Activated CD4-positive, alpha-beta T cell treated with anti-CD3 and anti-CD28 coated beads for 4 hours (primary cell): Measurements from ENCODE around the gene FEV.

Source experiments
- DNase-seq, 2 donors: peaks; one replicate each; pipeline ENCODE4 v3.0.0-alpha.2; 2020

FEV gene

DNA sequence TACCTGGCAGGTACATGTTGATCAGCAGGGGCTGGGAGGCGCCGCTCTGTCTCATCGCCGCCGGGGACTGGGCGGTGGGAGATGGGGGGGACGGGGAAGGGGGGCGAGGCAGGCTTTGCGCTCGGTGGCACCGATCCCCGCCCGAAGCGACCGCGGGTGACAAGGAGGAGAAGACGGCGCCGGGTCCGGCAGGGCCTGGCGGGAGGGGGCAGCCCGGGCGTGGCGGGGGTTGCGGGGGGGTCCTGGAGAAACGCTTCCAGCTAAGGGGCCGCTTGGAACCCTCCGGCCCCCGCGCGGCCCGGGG, at the start of gene FEV:
FEV (minus strand) TSS at position 164 of the 304 bp plus-strand sequence; CDS start at position 55, 109 bp downstream.
- DNase-seq: no peak

DNA sequence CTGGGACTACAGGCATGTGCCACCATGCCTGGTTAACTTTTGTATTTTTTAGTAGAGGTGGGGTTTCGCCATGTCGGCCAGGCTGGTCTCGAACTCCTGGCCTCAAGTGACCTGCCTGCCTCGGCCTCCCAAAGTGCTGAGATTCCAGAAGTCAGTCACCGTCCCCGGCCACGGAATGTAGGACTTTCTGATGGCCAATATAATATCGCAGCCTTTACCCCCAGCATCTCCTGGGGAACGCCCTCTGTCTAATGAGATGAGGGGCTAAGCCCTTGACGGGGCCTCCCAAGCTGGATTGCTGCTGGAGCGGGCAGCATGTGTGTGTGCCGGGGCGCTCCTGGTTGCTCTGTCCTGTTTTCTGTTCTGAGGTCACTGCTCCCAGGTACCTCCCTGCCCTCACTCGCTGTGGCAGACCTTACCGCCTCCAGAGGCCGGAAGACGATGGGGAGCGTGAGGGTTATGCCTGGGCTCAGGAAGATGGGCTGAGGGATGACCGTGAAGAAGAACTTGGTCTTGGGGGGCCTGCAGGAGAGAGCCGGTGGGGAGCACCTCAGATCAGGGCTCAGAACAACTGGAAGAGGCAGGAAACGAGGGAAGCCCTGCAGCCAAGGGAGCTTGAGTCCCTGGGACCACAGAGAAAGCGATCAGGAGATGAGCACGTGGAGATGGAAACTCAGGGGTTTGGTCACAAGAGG, 47.2 kb upstream of the FEV start:
- no peak for DNase-seq

DNA sequence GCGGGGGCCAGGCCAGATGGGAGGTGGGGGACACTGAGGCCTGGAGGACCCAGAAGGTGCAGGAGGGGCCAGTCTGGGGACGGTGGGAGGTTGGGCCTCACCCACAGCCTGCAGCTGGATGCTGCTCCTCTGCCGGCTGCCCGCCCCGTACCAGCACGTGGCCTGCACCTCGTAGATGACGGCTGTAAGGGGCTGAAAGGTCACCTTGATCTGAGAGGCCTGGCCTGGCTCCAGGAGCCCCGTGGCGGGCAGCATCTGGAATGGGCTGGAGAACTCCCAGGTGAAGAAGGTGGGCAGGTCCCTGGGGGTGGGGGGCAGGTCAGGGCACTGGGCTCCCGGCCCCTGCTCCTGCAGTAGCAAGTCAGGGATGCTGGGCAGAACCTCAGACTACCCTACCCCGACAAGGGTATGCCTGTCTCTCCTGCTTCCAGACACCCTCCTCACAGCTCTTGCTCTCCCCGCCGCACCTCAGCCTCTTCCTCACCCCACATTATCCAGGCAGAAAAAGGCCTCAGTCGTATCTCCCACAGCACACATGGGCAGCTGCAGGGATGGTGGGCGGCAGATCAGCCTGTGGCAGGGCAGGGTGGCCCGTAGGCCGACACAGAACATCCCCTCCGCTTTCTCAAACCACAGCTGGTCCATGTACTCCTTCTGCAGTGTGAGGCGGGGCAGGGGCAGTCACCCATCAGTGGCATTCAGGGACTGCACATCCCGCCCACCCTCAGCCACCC, 46.2 kb upstream of the FEV start:
- DNase-seq: no peak

DNA sequence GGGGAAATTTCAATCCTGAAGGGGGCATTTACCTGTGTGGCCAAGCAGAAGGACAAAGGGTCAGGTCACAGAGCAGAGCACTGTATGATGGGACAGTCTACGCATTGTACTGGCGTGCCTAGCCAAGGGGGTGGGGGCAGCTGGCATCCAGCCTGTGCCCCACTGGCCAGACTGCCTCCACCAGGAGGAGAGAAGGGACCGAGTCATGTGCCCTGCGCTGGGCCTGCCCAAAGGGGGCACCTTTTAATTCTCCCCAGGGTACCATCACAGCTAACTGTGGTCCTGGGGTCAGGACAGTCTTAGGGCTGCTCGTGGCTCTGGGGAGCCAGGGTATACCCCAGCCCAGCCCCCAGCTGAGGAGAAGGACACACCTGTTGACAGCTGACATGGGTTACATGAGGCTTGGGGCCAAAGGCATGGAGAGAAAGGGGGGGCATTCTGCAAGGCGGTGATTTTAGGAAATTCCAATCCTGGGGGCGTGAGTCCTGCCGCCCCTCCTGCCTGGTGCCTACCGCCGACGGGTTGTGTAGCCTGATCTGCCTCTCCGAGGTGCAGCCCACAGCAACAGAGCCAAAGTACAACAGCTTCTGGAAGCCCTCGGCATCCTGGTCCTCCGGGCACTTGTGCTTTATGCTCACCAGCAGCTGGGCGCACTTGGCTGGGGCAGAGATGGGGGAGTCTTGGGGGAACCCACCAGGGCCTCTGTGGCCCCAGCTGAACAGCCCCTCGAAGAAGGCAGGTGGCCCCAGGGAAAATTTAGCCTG, 45.4 kb upstream of the FEV start:
- DNase-seq: no peak

DNA sequence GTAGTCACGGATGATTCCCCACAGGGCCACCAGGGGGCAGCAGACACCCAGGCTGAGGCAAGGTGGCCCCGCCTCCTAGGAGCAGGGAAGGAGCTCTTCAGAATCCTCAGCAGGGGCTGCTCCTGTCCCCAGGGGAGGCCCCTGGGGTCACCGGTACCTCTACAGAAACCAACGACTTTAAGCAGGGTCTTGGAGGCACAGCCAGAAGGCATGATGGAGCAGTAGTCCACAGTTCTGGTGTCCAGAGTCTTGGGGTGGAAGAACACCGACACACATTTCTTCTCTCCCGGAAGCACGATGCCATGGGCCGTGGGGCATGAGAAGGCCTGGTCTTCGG, 44.8 kb upstream of the FEV start:
- DNase-seq: peak; percentile 67 to 77

DNA sequence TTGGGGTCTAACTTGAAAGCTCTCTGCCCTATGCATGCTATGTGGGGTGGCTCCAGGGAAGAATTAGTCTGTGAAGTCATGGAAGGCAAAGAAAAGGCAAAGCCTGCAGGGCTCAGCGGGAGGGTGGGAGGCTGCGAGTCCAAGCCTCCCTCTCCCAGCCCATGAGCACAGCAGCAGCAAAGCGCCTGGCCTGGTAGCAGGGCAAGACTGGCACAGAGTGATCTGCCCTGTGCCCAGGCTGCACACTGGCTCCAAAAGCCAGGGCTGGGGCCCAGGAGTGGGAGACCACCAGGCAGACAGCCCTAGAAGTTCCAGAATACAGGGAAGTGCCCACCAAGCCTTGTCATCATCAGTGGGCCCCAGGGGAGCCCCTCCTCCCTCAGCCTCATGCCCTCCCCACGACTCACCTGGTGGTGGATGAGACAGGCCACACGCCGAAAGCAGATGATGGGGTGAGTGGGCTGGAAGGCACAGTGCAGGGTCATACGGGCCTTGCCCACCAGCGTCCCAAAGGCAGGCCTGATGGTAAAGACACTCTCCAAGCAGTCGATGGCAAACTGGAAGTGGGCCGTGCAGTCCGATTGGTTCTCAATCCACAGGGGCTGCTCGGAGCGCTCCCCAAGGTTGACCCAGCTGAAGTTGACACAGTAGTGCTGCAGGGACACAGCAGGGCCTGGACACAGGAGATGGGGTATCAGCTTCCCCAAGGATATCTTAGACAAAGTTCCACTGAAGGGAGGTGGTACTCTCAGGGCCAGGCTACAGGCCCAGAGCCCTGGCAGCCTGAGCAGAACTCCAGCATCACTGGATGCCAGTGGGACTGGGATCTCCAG, 44.2 kb upstream of the FEV start:
- no peak for DNase-seq

DNA sequence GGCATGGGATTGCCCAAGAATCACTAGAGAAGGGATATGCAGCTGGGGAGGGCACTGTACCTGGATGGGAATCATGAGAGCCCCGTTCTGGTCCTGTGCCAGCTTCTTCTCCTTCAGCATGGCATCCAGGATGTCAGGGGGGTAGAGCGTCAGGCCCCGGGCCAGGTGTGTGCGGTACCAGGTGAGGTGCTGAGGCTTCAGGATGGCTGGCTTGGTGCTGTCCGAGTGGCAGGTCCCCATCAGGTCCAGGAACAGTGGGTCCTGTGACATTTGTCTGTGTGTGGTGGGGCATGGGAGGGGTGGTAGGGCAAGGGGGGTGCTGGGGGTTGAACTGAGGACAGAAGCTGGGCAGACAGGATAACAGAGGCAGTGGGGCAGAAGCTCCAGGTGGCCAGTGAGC, 43.2 kb upstream of the FEV start:
- no peak for DNase-seq

DNA sequence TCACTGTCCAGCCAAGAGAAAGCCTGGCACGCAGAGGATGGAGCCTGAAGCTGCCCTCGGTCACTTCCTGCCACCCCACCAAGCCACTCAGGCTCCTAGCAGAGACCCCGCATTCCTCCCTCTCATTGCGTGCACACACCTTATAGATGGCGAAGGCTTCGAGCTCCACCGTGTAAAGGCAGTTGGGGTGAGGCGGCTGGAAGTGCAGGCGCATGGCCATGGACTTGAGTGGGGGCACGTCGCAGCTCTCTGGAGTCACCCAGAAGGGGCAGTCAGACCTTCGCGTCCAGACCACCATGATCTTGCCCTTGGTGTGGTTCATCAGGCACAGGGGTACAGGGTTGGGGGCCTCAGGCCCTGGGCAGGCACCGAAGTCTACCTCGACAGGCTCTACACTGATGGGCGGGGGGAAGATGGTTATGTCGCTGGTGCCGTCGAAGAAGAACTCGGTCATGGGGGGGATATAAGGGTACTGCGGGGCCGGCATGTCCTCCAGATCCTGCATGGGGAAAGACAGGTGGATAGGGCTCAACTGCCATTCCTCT, 42.6 kb upstream of the FEV start:
- DNase-seq: no peak

DNA sequence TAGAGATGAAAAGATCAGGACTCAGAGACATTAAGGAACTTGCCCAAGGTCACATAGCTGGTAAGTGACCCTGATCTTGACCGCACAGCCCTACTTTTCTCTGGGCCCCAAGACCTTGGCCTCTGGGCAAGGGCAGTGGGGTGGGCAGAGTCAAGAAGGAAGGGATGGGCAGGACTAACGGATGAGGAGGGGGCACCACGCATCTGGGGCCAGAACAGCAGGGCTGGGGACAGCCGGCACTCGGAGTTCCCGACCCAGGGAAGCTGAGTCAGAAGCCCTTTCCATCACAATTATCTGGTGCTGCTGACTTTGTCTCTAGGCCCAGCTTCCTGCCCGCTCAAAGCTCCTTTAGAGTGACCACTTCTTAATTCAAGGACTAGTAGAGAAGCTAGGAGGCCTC, 42.0 kb upstream of the FEV start:
- no peak for DNase-seq

DNA sequence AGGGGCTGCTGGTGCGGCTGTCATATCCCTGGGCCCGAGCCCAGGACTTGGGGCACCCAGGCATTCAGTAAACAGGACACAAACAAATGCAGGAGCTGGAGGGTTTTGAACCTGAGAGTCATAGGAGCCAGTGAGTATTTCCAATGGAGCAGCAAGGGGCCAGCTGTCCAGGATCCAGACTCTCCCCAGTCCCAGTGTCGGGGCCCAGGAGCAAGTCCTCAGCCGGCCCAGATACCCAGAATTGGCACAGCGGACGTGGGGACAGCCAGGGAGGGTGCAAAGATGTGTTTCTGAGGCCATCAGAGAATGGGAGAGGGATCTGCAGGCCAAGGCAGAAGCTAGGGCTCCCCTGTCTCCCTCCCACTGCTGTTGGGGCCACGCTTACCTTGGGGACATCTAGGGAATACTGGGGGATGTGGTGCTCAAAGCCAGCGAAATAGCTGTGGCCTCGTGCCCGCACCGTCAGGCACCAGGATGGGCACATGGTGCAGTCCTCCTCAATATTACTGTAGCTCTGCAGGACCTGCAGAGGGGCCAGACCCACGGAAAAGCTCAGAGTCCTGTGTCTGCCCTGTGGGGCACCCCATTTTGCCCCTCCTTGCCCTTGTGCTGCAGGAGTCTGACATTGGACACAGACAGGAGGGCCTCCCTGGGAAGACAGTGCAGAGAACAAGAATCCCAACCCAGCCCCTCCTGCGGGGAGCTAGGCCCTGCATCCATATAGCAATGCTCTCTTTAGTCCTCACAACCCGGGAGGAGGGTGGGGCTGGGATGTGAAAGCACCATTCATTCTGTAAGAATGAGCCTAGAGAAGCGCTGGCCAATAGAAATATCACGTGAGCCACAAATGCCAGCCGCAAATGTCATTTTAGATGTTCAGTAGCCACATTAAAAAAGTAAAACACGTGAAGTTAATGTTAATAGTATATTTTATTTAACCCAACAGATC, 40.9 kb upstream of the FEV start:
- no peak for DNase-seq

DNA sequence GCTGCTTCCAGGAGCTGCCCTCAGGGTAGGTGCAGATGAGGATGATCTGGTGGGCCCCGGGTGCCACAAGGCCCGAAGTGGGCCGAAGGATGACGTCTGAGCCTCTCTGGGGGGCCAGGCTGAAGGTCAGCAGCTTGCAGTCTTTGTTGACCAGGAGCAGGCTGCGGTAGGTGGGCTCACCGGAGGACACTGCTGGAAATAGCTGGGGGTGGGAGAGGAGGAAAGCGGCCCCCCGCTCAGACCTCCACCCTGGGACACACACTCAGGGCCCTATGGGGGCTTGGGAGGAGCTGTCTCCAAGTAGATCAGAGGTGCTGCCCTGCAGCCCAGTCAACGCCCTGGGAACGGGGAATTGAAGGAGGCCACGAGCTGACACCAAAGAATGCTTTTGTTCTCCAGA, 39.1 kb upstream of the FEV start:
- no peak for DNase-seq

DNA sequence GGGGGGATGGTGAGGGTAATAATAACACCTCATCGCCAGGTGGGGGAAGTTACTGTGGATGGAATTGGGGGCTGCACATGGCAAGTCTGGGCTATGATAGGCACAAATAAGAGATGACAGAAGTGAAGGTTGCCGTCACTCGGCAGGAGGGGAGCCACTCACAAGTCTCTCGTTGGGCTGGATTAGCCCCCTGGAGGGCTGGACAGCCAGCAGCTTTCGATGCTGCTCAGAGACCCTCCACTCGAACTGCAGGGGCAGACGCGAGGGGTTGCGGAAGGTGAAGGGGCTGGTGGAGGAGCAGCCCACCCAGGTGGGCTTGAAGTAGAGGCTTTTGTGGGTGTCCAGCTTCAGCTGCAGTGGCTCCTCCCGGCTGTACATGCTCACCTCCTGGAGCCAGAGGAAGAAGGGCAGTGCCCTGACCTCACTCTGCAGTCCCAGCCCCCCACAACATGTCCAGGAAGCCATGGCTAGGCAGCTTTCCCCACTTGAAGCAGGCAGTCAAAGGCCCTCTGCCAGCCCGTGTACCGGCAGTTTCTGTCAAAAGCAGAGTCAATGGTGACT, 38.1 kb upstream of the FEV start:
- DNase-seq: no peak

DNA sequence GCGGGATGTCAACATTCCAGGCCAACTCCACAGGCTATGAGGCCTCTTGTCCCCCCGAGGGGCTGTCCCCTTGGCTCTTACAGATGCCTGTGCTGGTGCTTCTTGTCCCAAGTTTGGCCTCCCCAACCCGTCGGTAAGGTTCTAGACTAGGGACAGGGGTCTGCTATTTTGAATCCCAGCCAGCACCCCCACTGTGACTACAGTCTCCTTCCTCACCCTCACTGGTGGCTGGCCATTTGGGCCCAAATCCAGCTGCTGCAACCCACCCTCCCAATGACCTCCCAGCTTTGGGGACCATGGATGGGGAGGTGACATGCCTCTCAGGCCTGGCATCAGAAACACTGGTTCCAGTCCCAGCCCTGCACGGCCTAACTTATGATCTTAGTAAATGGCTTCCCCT, 37.6 kb upstream of the FEV start:
- DNase-seq: no peak

DNA sequence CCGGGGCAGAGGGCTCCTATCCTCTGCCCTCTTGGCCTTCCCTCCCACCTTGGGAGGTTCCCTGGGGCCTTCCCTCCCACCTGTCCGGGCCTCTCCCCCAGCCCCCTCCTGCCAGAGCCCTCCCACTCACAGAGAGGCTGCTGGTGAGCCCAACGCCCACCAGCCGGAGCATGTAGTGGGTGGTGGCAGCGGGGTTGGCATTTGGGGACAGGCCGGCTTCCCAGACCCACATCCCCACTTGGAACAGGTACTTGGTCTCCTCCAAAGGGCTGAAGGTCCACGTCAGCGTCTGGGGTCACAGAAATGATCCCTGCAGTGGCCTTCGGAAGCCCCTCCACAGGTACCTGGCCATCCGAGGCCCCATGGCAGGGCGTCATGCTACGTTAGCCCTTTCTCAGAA, 37.1 kb upstream of the FEV start:
- DNase-seq: no peak

DNA sequence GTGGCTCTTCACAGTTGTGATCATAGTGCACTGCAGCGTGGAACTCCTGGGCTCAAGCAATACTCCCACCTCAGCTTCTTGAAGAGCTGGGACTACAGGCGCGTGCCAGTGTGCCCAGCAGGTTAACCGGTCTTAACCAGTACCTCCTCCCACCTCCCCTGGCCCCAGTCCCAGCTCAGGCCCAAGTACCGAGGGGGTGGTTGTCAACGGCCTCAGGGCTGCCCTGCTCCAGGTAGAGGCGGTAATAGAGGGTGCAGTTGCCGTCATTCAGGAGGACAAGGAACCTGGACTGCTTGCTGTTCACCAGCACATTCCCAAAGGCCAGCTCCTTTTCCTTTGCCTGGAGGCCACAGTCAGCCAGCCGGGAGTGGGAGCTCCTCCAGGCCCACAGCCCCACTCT, 36.6 kb upstream of the FEV start:
- no peak for DNase-seq

DNA sequence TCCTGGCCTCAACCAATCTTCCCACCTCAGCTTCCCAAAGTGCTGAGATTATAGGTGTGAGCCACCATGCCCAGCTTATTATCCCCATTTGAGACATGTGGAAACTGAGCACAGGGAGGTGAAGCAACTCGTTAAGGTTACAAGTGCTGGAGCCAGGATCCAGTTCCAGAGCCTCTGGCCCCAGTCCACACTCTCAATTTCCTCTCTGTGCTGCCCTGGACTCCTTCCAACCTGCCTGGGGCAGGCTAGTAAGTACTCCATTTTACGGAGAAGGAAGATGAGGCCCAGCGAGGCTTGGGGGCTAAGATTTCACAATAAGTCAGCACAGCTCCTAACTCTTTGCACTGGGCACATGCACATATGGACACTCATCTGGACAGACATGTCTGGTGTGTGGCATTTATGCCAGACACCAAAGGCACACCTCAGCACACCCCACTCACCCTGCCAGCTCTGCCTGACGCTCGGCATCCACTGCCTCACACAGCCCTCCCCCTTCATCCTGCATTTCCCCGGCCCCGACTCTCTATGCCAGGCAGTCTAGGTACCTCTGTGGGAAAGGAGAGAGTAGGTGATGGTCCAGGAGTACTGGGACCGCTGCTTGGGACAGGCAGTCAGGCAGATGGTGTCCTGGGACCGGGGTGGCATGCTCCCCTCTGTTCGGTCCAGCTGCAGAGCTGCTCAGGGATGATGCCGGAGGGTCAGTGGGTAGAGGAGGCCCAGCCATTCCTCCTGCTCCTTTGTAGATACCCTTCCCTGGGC, 35.8 kb upstream of the FEV start:
- no peak for DNase-seq

DNA sequence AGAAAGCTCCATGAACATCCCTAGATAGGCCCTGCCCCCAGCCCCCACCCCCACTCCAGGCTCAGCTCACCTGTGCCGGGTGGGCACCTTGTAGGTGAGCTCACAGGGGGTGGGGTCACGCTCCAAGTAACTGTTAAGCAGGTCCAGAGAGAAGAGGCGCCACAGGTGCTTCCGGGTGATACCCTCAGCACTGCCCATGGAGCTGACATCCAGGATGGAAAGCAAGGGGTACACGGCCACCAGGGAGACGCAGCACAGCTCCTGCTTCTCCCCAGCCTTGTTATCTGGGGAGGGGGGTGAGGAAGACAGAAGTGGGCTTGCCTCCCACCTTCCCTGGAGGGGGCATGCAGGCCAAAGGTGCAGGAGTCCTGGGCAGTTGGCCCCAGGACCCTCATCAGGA, 34.5 kb upstream of the FEV start:
- DNase-seq: no peak

DNA sequence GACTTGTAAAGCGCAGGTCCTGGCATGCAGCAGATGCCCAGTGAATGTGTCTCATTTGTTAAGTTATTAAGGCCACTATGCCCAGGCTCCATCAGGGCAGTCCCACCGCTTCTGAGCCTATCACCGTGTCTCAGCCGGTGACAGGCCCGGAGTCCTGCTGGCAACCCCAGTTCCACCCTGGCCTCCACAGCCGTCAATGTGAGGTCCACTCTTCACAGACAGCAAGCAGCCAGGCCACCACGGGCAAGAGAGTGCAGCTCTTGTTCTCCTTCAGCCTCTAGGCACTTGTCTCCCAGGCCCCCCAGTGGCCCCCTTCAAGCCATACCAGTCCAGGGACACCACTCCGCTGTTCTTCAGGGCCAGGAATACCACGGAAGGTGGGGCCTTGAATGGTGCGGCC, 33.7 kb upstream of the FEV start:
- DNase-seq: no peak

DNA sequence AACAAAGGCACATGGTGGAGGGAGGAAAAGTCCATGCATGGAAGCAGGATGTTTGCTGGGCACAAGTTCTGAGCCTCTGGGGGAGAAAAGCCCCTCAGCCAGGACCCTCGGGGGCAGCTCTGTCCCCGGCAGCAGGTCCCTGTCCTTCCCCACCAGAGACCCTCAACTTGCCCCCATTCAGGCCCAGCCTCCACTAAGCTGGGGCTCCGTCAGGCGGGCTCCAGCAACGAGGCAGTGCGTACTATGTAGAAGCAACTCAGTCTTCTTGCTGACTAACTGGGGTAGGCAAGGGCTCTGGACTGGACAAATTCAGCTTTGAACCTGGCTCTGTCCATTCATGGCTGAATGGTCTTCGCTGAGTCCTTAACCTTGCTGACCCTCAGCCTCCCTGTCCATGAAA, 33.3 kb upstream of the FEV start:
- DNase-seq: no peak

DNA sequence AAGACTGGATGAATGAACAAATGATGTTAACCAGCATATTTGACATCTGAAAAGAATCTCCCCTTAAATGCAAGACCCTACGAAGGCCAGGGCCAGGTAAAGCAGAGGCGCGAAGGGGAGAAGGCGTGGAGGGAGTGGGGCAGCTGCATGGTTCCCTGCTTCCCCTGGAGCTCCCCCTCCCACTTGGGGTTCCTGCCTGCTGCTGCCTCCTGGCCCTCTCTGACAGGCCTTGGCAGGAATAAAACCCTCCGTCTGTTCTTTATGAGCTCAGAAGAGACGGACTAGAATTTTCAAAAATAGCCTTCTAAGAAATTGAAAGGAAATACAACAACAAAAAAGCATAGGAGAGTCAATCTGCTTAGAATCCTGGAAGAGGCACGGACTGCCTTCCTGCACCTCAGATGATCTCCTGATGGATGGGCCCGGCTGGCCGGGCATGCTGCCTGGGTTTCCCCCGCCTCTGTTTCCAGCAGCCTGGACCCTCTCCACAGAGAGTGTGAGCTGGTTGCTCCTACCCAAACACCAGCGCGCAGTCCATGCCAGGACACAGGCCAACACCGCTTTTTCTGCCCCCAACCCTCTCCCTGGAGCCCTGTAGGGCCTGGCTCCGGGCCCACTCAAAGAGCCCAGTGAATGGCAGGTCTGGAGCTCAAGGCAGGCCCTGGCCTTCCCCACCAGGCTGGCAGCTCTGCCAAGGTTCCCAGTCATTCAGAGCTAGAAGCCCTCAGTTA, 32.4 kb upstream of the FEV start:
- no peak for DNase-seq
